ENCODE results near the gene MAVS.
"Not testable (repeated sequence)": the region's sequence is repeated elsewhere in the genome, so short reads cannot be mapped to it uniquely, and the experiment has no call there.

Gene MAVS

GRCh38 chr20:3815703-3816315 is 30.8 kb upstream of the MAVS start:
- no peak for DNase-seq

- DNase-seq = peak; percentile 80
Observed at GRCh38 chr20:3818155-3819151, 28.2 kb upstream of the MAVS start.

GRCh38 chr20:3819411-3820047 is 27.1 kb upstream of the MAVS start:
- DNase-seq = no peak

GRCh38 chr20:3820048-3820900 is 26.4 kb upstream of the MAVS start, which contains the start of gene AP5S1:
Gene AP5S1, plus strand, starts transcription at chr20:3820547. Its CDS starts 1,571 bp downstream, at chr20:3822118.
- DNase-seq = peak; percentile 97

- DNase-seq = no peak
Observed at GRCh38 chr20:3820901-3821727, 25.5 kb upstream of the MAVS start.

- DNase-seq = no peak
Observed at GRCh38 chr20:3821996-3822395, 24.6 kb upstream of the MAVS start.

- no peak for DNase-seq
Observed at GRCh38 chr20:3823881-3824280, 22.8 kb upstream of the MAVS start.

GRCh38 chr20:3825526-3825925 is 21.1 kb upstream of the MAVS start:
- DNase-seq = no peak

GRCh38 chr20:3826420-3826819 is 20.2 kb upstream of the MAVS start:
- no peak for DNase-seq

GRCh38 chr20:3828798-3829197 is 17.8 kb upstream of the MAVS start:
- no peak for DNase-seq

- not testable (repeated sequence) for DNase-seq
Observed at GRCh38 chr20:3829891-3830290, 16.7 kb upstream of the MAVS start.

GRCh38 chr20:3836132-3836531 is 10.5 kb upstream of the MAVS start:
- DNase-seq = no peak

GRCh38 chr20:3839328-3839727 is 7.3 kb upstream of the MAVS start:
- DNase-seq = no peak

- not testable (repeated sequence) for DNase-seq
Observed at GRCh38 chr20:3840201-3840600, 6.4 kb upstream of the MAVS start.

GRCh38 chr20:3842348-3842930 is 4.2 kb upstream of the MAVS start:
- no peak for DNase-seq

GRCh38 chr20:3843490-3843889 is 3.1 kb upstream of the MAVS start:
- DNase-seq = no peak

- DNase-seq = not testable (repeated sequence)
Observed at GRCh38 chr20:3843990-3844619, 2.5 kb upstream of the MAVS start.

- no peak for DNase-seq
Observed at GRCh38 chr20:3846378-3846739, 275 bp upstream of the MAVS start.

- no peak for DNase-seq
Observed at GRCh38 chr20:3847429-3847940, 851 bp downstream of the MAVS start.

GRCh38 chr20:3848565-3848964 is 1.9 kb downstream of the MAVS start:
- no peak for DNase-seq

- DNase-seq = no peak
Observed at GRCh38 chr20:3854462-3854871, 7.8 kb downstream of the MAVS start.

Data from NCI-H2171 treated with DMSO at 0.1 percent for 48 hours (cell line).